H1 (cell line): ENCODE data around the gene NCEH1. TPM values are rescaled to one million over a fixed set of nuclear protein-coding genes. Genes with fewer than 3 reads are reported as not detected.
"Not testable (repeated sequence)": the region's sequence is repeated elsewhere in the genome, so short reads cannot be mapped to it uniquely, and the experiment has no call there.

ENCODE experiments used
- CTCF ChIA-PET: fragments of 300-600 bp; sonication (Branson Sonifier 250); formaldehyde crosslinking; loops from one replicate; lab custom pipeline; 2021; ENCODE audit not compliant: partially characterized antibody; lab: Charles Lee
- POLR2A ChIA-PET: fragments of 300-600 bp; sonication (Branson Sonifier 250); formaldehyde crosslinking; loops from one replicate; lab custom pipeline; 2021; ENCODE audit warnings: inconsistent platforms; ENCODE audit not compliant: partially characterized antibody; lab: Charles Lee
- DNase-seq, 2 experiments: peaks; one replicate each; pipeline versions ENCODE4 v3.0.0 to v3.0.0-alpha.2; 2010 to 2022; ENCODE audit warnings: low spot score in 2 of 2, low read depth in 1 of 2, mixed read lengths in 1 of 2
- FAIRE-seq: peaks from 2 replicates; lab custom pipeline; 2011; peaks lifted over from hg19 to GRCh38; lab: Jason Lieb, UNC
- H2AFZ ChIP-seq: 2 replicates; pipeline ENCODE4 v1.8.1; 2012; ENCODE audit warnings: low read length, inconsistent platforms
- H2AK5ac ChIP-seq: 2 replicates; pipeline ENCODE4 v1.6.1; 2013; ENCODE audit warnings: low read depth, low read length
- H2BK120ac ChIP-seq: replicated peaks from 2 replicates; pipeline ENCODE3; 2013; ENCODE audit warnings: low read depth, low read length, inconsistent platforms
- H2BK12ac ChIP-seq: 2 replicates; pipeline ENCODE4 v1.6.1; 2013; ENCODE audit warnings: low read depth, low read length
- H2BK15ac ChIP-seq: 2 replicates; pipeline ENCODE4 v1.6.1; 2013; ENCODE audit warnings: low read length
- H2BK20ac ChIP-seq: 2 replicates; pipeline ENCODE4 v1.6.1; 2013; ENCODE audit warnings: low read length
- H2BK5ac ChIP-seq: 2 replicates; pipeline ENCODE4 v1.6.1; 2013; ENCODE audit warnings: low read depth, low read length
- H3K14ac ChIP-seq: 2 replicates; pipeline ENCODE4 v1.6.1; 2013; ENCODE audit warnings: inconsistent platforms; ENCODE audit not compliant: insufficient read length
- H3K18ac ChIP-seq: 2 replicates; pipeline ENCODE4 v1.6.1; 2013; ENCODE audit warnings: low read length; ENCODE audit errors: extremely low read depth
- H3K23ac ChIP-seq: 2 replicates; pipeline ENCODE4 v1.6.1; 2013; ENCODE audit warnings: inconsistent platforms; ENCODE audit not compliant: insufficient read length
- H3K23me2 ChIP-seq: 2 replicates; pipeline ENCODE4 v1.6.1; 2013; ENCODE audit warnings: low read depth, low read length
- H3K27ac ChIP-seq: 2 replicates; pipeline ENCODE4 v1.6.1; 2011; ENCODE audit warnings: low read depth, low read length, inconsistent platforms
- H3K27me3 ChIP-seq, 4 experiments: replicated peaks in 1 of 4; 1 replicate in 1 of 4; 2 replicates in 3 of 4; pipeline versions ENCODE4 v1.6.1 to v1.8.1; 2011 to 2013; ENCODE audit warnings: low read length in 3 of 4, mild to moderate bottlenecking in 3 of 4, inconsistent platforms in 2 of 4, mixed read lengths in 2 of 4, moderate library complexity in 1 of 4; ENCODE audit not compliant: control insufficient read depth in 3 of 4, insufficient read depth in 3 of 4; ENCODE audit errors: extremely low read depth in 1 of 4
- H3K36me3 ChIP-seq, 4 experiments: 2 replicates each; pipeline versions ENCODE4 v1.6.1 to v1.8.1; 2011 to 2013; ENCODE audit warnings: mild to moderate bottlenecking in 4 of 4, low read length in 3 of 4, moderate library complexity in 2 of 4, control low read depth in 1 of 4, inconsistent platforms in 1 of 4; ENCODE audit not compliant: insufficient read depth in 4 of 4, control insufficient read depth in 2 of 4
- H3K4ac ChIP-seq: replicated peaks from 2 replicates; pipeline ENCODE3; 2013; ENCODE audit warnings: low read length, low read depth, mixed read lengths, inconsistent platforms; ENCODE audit not compliant: insufficient read length
- H3K4me1 ChIP-seq, 4 experiments: replicated peaks in 1 of 4; 1 replicate in 1 of 4; 2 replicates in 3 of 4; pipeline versions ENCODE4 v1.6.1 to v1.8.1; 2011 to 2013; ENCODE audit warnings: low read length in 3 of 4, inconsistent platforms in 2 of 4, mixed read lengths in 1 of 4; ENCODE audit not compliant: insufficient read depth in 4 of 4, control insufficient read depth in 3 of 4
- H3K4me2 ChIP-seq, 2 experiments: 2 replicates each; pipeline versions ENCODE4 v1.6.1 to v1.8.1; 2011 to 2013; ENCODE audit warnings: low read depth in 2 of 2, low read length in 2 of 2, control low read depth in 1 of 2, inconsistent platforms in 1 of 2, mild to moderate bottlenecking in 1 of 2; ENCODE audit not compliant: insufficient read depth in 1 of 2
- H3K4me3 ChIP-seq, 4 experiments: fragments of 200-600, 300-600 bp in 1 of 4; sonication (generic), shearing (Covaris generic), sonication (Bioruptor Twin) in 1 of 4; 2 replicates each; pipeline versions ENCODE4 v1.5.1 to v1.8.1; 2011 to 2016; ENCODE audit warnings: low read length in 4 of 4, low read depth in 3 of 4, control low read depth in 2 of 4, inconsistent platforms in 2 of 4, mild to moderate bottlenecking in 2 of 4, mixed read lengths in 1 of 4, moderate library complexity in 1 of 4; ENCODE audit not compliant: insufficient read depth in 2 of 4; ENCODE audit errors: extremely low read depth in 1 of 4
- H3K56ac ChIP-seq: replicated peaks from 2 replicates; pipeline ENCODE3; 2013; ENCODE audit warnings: low read depth, mild to moderate bottlenecking, mixed read lengths, low read length, inconsistent platforms; ENCODE audit not compliant: insufficient read length
- H3K79me1 ChIP-seq: 2 replicates; pipeline ENCODE4 v1.6.1; 2013; ENCODE audit warnings: low read depth, low read length, control low read depth
- H3K79me2 ChIP-seq, 2 experiments: 2 replicates each; pipeline versions ENCODE4 v1.6.1 to v1.8.1; 2012 to 2013; ENCODE audit warnings: low read length in 2 of 2, mild to moderate bottlenecking in 2 of 2, inconsistent platforms in 1 of 2; ENCODE audit not compliant: insufficient read depth in 2 of 2, control insufficient read depth in 1 of 2
- H3K9ac ChIP-seq, 4 experiments: replicated peaks in 1 of 4; 1 replicate in 1 of 4; 2 replicates in 3 of 4; pipeline versions ENCODE4 v1.6.1 to v1.8.1; 2011 to 2013; ENCODE audit warnings: low read depth in 3 of 4, low read length in 3 of 4, control low read depth in 2 of 4, mild to moderate bottlenecking in 2 of 4, moderate library complexity in 2 of 4, inconsistent platforms in 1 of 4; ENCODE audit errors: extremely low read depth in 1 of 4
- H3K9me3 ChIP-seq, 2 experiments: 2 replicates each; pipeline versions ENCODE4 v1.6.1 to v1.8.1; 2012 to 2013; ENCODE audit warnings: mild to moderate bottlenecking in 2 of 2, moderate library complexity in 2 of 2, control low read depth in 1 of 2, inconsistent platforms in 1 of 2, low read depth in 1 of 2, low read length in 1 of 2, mixed read lengths in 1 of 2; ENCODE audit not compliant: insufficient read depth in 2 of 2
- H4K20me1 ChIP-seq, 2 experiments: replicated peaks in 1 of 2; 2 replicates each; pipeline versions ENCODE3 to v1.8.1; 2011 to 2013; ENCODE audit warnings: inconsistent platforms in 2 of 2, low read length in 2 of 2, mild to moderate bottlenecking in 1 of 2; ENCODE audit not compliant: insufficient read depth in 2 of 2, control insufficient read depth in 1 of 2
- H4K5ac ChIP-seq: 2 replicates; pipeline ENCODE4 v1.6.1; 2013; ENCODE audit warnings: low read length, low read depth, mixed read lengths, inconsistent platforms; ENCODE audit not compliant: insufficient read length
- H4K8ac ChIP-seq: 2 replicates; pipeline ENCODE4 v1.8.0; 2013; ENCODE audit warnings: mild to moderate bottlenecking, moderate library complexity, low read length, inconsistent platforms; ENCODE audit not compliant: insufficient read depth; ENCODE audit errors: extremely low read depth
- H4K91ac ChIP-seq: replicated peaks from 2 replicates; pipeline ENCODE3; 2013; ENCODE audit warnings: low read length, mixed read lengths, inconsistent platforms; ENCODE audit not compliant: insufficient read length
- BACH1 ChIP-seq: IDR thresholded peaks from 2 replicates; pipeline ENCODE4 v1.6.1; 2012; ENCODE audit warnings: low read length, improper control_type of control experiment
- SP2 ChIP-seq: IDR thresholded peaks from 2 replicates; pipeline ENCODE4 v1.6.1; 2012; ENCODE audit warnings: mild to moderate bottlenecking, low read length, inconsistent platforms
- WGBS, 2 experiments: shearing (Covaris generic) in 1 of 2; methylation state at CpG; one replicate each; pipeline versions ENCODE4 v1.1.6 to v1.1.7; 2013 to 2015; ENCODE audit warnings: low lambda C conversion rate in 2 of 2, mixed read lengths in 2 of 2, inconsistent platforms in 1 of 2, low coverage in 1 of 2, missing lambda C conversion rate in 1 of 2; ENCODE audit not compliant: insufficient replicate concordance in 2 of 2, insufficient coverage in 1 of 2, insufficient read length in 1 of 2; ENCODE audit errors: extremely low coverage in 1 of 2, missing lambda C conversion rate in 1 of 2; 5-methylcytosine and 5-hydroxymethylcytosine counted together
- polyA plus RNA-seq, 7 experiments: library from polyadenylated mRNA; depleted of rRNA in 3 of 7; stranded (reverse) in 5 of 7; unstranded in 2 of 7; fragments of >200 nt in 5 of 7; fragments of 200-250 nt in 2 of 7; gene quantifications; 1 replicate in 5 of 7; 2 replicates in 1 of 7; 4 replicates in 1 of 7; pipeline versions ENCODE4 v1.2.1 to v1.2.3, GENCODE V29; 2011 to 2013; ENCODE audit warnings: missing spikeins in 2 of 7, mixed read lengths in 2 of 7
- total RNA-seq: library from RNA; stranded (reverse); fragmentation: NEBNext Ultra II Directional; extraction: Animal tissue kit (Norgen Biotek cat#: 25700); gene quantifications from 2 replicates; pipeline ENCODE4 v1.2.1, GENCODE V29; 2021

Gene NCEH1
- total and polyA plus RNA-seq, 2 of the 8 experiments (the other 6 are each of a cell fraction or from before 2014, with no cell fraction given), result 2.2 to 6.4 TPM

- TF ChIP-seq BACH1 (no peak), SP2 (no peak)
Measured at GRCh38 chr3:172595664-172596393, 115.0 kb downstream of the NCEH1 start (continued).

GRCh38 chr3:172594900-172595663, 115.8 kb downstream of the NCEH1 start:
- H3K9me3 ChIP-seq, H3K4me2 ChIP-seq, H4K20me1 ChIP-seq, H3K14ac ChIP-seq, H2AK5ac ChIP-seq, H3K79me1 ChIP-seq, H3K23me2 ChIP-seq, H3K9ac ChIP-seq, H3K4me3 ChIP-seq, H2BK12ac ChIP-seq, H4K8ac ChIP-seq, DNase-seq, H2BK5ac ChIP-seq, H3K4me1 ChIP-seq, H3K27ac ChIP-seq, H3K18ac ChIP-seq, FAIRE-seq, H2BK120ac ChIP-seq, H3K4ac ChIP-seq, H2AFZ ChIP-seq, H2BK20ac ChIP-seq, H3K23ac ChIP-seq, H2BK15ac ChIP-seq, H3K79me2 ChIP-seq, H4K91ac ChIP-seq, H3K36me3 ChIP-seq, H3K56ac ChIP-seq, POLR2A ChIA-PET, H3K27me3 ChIP-seq, H4K5ac ChIP-seq: not testable (repeated sequence)
- CTCF ChIA-PET, result interaction anchor here (0.5 to 4.3 kb wide), 38 partner anchors 9 to 1746 kb away, joined by 3 to 50 read pairs (median 4); partner anchors contain the start of gene GHSR
- WGBS, 2 experiments, result 95% methylated on average over 11 of the region's 11 CpGs; no CpG with 5 or more reads in 1 of the 2 experiments
